Measurements from ENCODE around the gene TNFRSF1A.

DNA sequence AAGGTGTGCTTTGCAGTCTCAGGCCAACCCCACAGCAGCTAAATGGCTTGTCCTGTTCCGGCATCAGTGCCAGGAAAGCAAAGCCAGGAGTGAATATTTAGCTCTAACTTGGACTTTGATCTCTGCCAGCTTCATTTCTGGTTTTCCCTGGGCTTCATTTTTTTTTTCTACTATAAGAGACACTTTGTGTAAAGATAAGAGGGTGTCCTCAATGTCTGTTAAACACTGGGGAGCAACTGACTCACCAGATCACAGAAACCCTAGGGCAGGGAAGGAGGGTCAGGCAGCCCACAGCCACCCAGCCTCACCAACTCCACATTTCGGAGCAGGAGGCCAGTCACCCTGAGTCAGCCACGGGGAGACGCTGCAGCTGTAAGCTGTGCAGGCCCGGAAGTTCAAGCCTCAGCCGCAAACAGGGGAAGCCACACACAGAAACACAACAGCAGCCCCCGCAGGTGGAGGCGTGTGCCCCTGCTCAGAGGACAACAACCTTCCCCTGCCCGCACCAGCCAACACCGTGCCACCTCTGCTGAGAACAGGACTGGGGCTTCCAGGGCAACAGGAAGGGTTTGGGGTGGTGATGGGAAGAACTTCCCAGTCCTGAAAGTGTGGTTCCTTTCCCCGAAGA lies 6.3 kb downstream of the TNFRSF1A start:
- TF ChIP-seq, protein P1, sequence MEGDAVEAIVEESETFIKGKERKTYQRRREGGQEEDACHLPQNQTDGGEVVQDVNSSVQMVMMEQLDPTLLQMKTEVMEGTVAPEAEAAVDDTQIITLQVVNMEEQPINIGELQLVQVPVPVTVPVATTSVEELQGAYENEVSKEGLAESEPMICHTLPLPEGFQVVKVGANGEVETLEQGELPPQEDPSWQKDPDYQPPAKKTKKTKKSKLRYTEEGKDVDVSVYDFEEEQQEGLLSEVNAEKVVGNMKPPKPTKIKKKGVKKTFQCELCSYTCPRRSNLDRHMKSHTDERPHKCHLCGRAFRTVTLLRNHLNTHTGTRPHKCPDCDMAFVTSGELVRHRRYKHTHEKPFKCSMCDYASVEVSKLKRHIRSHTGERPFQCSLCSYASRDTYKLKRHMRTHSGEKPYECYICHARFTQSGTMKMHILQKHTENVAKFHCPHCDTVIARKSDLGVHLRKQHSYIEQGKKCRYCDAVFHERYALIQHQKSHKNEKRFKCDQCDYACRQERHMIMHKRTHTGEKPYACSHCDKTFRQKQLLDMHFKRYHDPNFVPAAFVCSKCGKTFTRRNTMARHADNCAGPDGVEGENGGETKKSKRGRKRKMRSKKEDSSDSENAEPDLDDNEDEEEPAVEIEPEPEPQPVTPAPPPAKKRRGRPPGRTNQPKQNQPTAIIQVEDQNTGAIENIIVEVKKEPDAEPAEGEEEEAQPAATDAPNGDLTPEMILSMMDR (IDR thresholded peaks at IDR 0.05): peak; percentile 28 to 74 (median 47)
- TF ChIP-seq POLR2A (IDR thresholded peaks at IDR 0.05): peak; percentile 10
- TF ChIP-seq EP300 (IDR thresholded peaks at IDR 0.05; ENCODE audit: low read depth): no peak

Measured in transverse colon (tissue), 3 donors.